NOMO-1 (cell line): Measurements from ENCODE around the gene PKN3.

Source experiments
- DNase-seq, 2 experiments: peaks; one replicate each; lab custom pipeline; 2025; ENCODE audit not compliant: unreplicated experiment in 2 of 2; lab: John Stamatoyannopoulos, UW

Gene PKN3

GRCh38 chr9:128702445-128702948 is at the start of gene PKN3:
TSS of gene PKN3 (plus strand) at chr9:128702503. CDS start at chr9:128702916, 413 bp downstream.
- peak; percentile 69 to 89 for DNase-seq

DNA sequence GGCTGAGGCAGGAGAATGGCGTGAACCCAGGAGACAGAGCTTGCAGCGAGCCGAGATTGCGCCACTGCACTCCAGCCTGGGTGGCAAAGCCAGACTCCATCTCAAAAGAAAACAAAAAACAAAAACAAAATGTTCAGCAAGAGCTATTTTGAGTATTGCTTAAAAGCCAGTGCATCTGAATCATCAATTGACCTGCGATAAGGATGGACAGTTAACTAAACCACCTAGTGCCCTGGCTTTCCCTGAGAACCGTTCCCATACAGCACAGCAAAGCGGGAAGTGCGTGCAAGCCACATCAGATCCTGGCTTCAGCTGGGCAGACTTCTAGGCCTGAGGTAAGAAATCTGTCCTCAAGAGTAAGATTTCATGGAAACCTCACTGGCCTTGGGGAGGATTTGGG is 48.4 kb upstream of the PKN3 start:
- no peak for DNase-seq

GRCh38 chr9:128654481-128654880 is 47.8 kb upstream of the PKN3 start:
- no peak for DNase-seq

DNA sequence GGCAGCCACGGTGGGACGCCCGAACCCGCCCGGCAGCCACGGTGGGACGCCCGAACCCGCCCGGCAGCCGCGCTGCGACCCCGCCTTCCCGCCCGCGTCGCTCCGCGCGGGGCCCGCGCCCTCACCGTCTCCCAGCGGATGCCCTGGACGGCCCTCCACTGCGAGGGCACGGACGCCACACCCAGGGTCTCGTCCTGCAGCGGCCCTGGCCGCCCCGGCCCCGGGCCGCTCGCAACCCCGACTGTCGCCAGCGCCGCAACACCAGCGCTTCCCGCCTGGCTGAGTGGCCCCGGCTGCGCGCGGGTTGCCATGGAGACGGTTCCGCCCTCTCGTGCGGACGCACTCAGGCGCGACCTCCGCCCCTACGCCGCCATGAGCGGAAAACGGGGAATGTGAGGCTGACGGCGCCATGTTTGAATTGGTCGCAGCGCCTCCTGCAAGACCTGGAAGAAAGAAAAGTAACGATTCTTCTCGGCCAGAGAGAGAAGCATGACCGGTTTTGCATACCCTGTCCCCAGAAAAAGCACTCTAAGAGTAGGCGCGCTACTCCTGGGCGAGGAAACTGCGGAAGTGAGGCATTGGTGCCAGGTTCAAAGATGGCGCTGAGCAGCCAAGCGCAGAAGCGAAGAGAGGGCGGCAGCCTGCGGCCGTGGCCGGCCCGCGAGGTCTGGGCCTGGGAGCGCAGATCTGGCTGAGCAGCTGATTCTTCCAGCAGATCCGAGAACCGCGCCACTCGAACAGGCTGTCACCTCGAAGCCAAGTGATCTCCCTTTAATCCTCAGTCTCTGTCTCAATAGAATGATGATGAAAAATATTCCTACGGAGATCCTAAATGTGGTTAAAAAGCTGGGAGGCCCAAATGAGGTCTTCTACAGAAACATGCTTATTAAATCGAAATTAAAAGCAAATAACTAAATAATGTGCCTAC is 45.6 kb upstream of the PKN3 start, which contains the start of gene DYNC2I2:
Gene DYNC2I2, minus strand, starts transcription at position 432 of the 928 bp plus-strand sequence. Its CDS starts 121 bp downstream, at position 311.
- peak; percentile 88 to 91 for DNase-seq

GRCh38 chr9:128657344-128657704 is 45.0 kb upstream of the PKN3 start:
- no peak for DNase-seq

DNA sequence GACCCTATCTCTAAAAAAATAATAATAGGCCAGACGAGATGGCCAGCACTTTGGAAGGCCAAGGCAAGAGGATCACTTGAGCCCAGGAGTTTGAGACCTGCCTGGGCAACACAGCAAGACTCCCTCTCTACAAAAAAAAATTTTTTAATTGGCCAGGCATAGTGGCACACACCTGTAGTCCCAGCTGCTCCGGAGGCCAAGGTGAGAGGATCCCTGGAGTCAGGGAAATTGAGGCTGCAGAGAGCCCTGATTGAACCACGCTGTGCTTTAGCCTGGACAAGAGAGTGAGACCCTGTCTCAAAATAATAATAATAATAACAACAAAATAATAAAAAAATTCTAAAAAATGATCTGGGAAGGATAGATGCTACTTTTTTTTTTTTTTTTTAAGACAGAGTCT is 44.5 kb upstream of the PKN3 start:
- DNase-seq = no peak

GRCh38 chr9:128666481-128666941 is 35.8 kb upstream of the PKN3 start:
- peak in 1 of 2 experiments; percentile 14 for DNase-seq

DNA sequence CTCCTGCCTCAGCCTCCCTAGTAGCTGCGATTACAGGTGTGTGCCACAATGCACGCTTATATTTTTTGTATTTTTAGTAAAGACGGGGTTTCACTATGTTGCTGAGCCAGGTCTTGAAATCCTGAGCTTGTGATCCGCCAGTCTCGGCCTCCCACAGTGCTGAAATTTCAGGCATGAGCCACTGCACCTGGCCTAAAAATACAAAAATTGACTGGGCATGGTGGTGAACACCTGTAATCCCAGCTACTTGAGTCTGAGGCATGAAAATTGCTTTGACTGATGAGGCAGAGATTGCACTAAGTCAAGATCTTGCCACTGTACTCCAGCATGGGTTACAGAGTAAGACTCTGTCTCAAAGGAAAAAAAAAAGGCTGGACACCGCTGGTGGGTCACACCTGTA is 32.5 kb upstream of the PKN3 start:
- no peak for DNase-seq

DNA sequence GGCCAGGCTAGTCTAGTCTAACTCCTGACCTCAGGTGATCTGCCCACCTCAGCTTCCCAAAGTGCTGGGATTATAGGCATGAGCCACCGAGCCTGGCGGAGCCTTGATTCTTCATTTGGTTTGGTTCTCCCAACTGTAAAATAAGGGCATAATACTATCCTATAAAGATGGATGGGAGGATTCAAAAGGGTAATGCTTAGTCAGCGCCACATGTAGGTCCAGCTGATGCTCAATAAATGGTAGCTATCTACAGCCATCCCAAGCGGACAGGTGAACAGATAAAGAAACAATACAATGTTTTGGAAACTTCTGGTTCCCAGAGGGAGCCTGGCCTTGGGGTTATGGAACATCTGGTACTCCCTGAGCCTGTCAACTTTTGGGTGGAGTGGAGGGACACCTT is 26.9 kb upstream of the PKN3 start:
- DNase-seq = no peak

DNA sequence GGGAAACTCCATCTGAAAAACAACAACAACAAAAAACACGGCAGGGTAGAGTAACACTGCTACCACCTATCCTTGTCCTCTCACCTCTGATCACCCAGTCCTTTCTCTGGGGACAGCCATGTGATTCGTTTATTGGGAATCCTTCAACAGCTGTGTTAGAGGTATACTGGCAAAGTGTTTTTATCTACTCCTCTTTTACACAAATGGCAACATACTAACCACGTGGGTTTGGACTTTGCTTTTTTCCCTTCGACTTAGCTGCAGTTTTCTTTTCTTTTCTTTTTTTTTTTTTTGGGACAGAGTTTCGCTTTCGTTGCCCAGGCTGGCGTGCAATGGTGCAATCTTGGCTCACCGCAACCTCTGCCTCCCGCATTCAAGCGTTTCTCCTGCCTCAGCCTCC is 24.5 kb upstream of the PKN3 start:
- DNase-seq = no peak

GRCh38 chr9:128683340-128684064 is 18.8 kb upstream of the PKN3 start:
- DNase-seq = peak; percentile 28 to 56

GRCh38 chr9:128684065-128684324 is 18.3 kb upstream of the PKN3 start:
- no peak for DNase-seq

GRCh38 chr9:128684325-128685199 is 17.7 kb upstream of the PKN3 start:
- peak; percentile 81 to 82 for DNase-seq

DNA sequence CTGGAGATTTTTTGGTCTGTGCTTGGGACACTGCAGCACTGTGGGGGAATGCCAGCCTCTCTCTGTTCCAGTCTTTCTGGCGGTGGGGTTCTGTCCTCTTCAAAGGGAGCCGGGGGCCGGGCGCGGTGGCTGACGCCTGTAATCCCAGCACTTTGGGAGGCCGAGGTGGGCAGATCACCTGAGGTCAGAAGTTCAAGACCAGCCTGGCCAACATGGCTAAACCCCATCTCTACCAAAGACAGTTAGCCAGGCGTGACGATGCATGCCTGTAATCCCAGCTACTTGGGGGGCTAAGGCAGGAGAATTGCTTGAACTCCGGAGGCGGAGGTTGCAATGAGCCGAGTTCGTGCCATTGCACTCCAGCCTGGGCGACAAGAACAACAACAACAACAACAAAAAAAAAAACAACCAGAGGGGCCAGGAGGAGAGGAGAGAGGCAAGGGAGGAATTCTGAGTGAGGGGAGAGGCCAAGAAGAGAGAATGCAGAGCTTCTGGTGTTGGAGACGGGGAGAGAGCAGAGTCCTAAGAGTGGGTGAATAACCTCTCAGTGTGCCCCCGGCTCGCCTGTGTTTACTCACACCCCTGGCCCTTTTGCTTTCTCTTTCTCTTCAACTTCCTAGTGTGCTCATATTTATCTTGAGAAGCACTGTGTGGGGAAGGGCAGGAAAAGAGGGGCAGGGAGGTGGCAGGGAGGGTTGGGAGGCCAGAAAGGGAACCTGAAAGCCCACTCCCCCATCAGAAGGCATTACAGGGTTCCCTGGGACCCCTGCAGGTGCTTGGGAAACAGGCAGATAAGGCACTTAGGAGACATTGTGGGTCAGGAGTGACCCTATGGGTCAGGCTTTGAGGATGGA is 16.4 kb upstream of the PKN3 start:
- peak; percentile 33 to 35 for DNase-seq

DNA sequence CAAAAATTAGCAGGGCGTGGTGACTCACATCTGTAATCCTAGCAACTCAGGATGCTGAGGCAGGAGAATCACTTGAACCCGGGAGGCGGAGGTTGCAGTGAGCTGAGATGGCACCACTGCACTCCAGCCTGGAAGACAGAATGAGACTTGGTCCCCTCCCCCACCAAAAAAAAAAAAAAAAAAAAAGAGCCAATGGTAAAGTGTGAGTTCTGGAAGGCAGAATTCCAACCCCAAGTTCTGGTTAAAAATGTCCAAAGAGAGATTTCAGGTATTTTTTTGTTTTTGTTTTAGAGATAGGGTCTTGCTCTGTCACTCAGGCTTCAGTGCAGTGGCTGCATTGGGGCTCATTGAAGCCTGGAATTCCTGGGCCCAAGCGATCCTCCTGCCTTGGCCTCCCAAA is 14.8 kb upstream of the PKN3 start:
- DNase-seq = no peak

DNA sequence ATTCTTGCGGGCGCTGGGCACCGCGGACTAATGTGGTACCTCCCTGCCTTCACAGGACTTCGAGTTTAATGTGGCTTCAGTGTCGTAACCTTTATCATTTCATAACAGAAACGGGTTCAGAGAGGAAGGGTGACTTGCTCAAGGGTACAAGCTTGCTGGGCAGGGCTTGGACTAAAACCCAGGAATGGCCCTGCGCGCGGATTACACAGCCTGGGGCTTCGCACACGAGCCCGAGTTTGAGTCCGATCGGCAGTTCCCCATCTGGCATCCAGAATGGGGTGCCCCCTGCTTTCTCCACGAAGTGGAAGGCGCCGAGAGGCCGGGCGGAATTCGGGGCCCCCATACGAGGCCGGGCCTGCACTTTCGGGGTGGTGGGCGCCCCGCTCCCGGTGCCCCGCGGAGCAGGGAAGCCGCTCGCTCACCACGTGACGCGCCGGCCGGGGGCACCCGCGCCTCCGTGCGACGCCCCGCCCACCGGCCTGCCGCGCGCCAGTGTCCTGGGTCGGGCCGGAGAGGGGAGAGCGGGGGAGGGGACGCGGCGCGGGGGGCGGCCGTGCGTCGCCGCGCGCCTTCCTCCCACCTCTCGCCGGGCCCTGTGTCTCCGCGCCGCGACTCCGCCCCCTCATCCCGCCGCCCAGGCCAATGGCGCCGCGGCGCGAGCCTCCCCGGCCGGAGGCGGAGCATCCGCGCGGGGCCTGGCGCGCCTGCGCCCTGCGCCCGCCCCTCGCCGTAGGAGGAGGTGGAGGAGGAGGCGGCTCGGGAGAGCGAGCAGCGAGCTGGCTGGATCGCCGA is 13.6 kb upstream of the PKN3 start, which contains the start of gene SET:
Gene SET, plus strand, starts transcription at position 722 of the 792 bp plus-strand sequence. CDS start 361 bp downstream, outside the sequence.
- DNase-seq = peak; percentile 90 to 96

- peak; percentile 41 to 62 for DNase-seq
Measured at GRCh38 chr9:128689293-128689774, 13.0 kb upstream of the PKN3 start.

- peak in 1 of 2 experiments; percentile 16 for DNase-seq
Measured at GRCh38 chr9:128689820-128690683, 12.3 kb upstream of the PKN3 start.
